NCI-H1694 treated with DMSO at 0.1 percent for 48 hours (cell line): ENCODE results near the gene TMEM239.
"Not testable (repeated sequence)": the region's sequence is repeated elsewhere in the genome, so short reads cannot be mapped to it uniquely, and the experiment has no call there.

Source experiments
- DNase-seq: peaks from one replicate; lab custom pipeline; 2025; lab: John Stamatoyannopoulos, UW

The TMEM239 gene

DNA sequence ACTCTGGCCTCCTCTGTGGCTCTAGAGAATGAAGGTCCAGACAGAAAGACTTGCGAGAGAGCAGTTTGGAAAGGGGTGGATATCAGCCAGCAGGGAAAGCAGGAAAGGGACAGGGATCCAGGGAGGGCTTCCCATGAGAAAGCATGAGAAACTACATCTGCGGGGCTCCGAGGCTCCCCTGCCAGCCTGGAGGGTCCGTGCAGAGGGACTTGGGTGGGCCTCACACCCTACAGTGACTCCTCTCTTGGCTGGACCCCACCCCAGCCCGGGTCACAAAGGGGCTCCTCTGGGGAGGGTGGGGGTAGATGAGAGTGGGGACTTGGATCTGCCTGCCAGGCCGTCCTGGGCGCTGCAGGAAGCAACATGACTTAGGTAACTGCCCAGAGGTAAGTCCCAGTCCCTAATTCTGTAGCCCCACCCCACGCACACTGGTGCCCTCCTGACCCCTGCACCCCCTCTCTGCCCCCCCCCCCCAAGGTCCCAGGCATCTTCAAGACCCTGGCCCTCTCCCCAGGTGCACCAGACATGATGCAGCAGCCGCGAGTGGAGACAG is at the start of gene TMEM239:
Gene TMEM239 (plus strand): TSS at position 335 of the 553 bp plus-strand sequence. CDS start 191 bp downstream, at position 526.
- DNase-seq = no peak

GRCh38 chr20:2767768-2768631 is 48.2 kb upstream of the TMEM239 start:
- DNase-seq = no peak

- no peak for DNase-seq
Observed at GRCh38 chr20:2768632-2769015, 47.5 kb upstream of the TMEM239 start.

DNA sequence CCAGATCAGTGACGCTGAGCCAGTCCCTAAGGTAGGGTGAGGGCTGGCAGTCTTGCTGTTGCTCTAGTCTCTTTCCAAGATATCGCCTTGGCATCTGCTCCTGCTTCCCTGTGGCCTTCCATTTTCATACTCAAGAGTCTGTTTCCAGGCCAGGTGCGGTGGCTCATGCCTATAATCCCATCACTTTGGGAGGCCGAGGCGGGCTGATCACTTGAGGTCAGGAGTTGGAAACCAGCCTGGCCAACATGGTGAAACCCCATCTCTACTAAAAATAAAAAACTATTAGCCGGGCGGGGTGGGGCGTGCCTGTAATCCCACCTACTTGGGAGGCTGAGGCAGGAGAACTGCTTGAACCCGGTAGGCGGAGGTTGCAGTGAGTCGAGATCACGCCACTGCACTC is 46.1 kb upstream of the TMEM239 start:
- DNase-seq = not testable (repeated sequence)

DNA sequence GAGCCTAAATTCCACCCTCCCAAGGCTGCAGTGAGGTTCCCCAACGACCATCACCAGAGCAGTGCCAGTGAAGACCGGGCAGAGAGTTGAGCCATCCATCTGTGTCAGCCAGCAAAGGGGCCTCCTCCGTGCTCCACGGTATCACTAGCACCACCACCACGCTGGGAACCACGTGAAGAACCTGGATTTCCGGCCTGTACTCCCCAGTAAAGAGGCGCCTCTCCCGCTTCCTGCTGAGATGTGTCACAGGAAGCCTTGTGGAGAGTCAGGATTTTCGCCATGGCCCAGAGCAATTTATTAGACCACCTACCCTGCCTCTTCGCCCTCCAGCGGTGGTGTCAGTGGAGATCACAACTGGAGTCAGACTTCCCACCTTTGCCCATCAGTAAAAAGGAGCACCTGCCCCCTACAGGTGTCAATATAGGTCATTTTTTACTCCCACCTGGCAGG is 44.5 kb upstream of the TMEM239 start:
- DNase-seq = no peak

GRCh38 chr20:2773812-2774211 is 42.4 kb upstream of the TMEM239 start:
- DNase-seq = no peak

GRCh38 chr20:2775139-2775538 is 41.0 kb upstream of the TMEM239 start:
- DNase-seq = no peak

DNA sequence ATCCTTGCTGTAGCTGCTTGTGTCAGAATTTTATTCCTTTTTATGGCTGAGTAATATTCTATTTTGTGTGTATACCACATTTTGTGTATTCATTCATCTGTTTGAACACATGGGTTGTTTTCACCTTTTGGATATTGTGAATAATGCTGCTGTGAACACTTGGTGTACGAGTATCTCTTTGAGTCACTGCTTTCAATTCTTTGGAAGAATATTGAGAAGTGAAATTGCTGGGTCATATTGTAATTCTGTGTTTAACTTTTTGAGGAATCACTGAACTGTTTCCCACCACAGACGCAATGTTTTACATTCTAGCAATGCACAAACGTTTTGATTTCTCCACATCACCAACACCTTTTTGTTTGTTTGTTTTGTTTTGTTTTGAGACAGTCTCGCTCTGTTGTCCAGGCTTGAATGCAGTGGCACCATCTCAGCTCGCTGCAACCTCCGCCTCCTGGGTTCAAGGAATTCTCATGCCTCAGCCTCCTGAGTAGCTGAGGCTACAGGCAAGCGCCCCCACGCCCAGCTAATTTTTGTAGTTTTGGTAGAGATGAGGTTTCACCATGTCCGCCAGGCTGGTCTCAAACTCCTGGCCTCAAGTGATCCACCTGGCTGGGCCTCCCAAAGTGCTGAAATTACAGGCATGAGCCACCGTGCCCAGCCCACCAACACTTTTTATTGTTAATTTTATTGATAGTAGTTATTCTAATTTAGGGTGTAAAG is 37.4 kb upstream of the TMEM239 start:
- no peak for DNase-seq

DNA sequence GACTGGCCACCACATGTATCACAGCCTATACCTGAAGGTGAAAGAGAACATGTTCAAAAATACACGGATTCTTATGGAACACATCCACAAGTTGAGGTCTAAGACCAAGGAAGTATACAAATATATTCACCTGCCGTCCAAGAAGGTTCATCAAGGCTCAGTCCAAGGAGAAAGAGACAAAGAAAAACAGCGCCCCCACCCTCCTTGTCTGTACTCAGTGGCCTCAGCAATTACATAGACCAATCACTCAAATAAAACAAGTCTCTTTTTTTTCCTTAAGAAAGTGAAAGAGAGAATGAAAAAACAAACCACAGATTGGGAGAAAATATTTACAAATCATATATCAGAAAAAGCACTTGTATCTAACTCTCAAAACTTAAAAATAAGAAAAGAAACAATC is 35.2 kb upstream of the TMEM239 start:
- no peak for DNase-seq

DNA sequence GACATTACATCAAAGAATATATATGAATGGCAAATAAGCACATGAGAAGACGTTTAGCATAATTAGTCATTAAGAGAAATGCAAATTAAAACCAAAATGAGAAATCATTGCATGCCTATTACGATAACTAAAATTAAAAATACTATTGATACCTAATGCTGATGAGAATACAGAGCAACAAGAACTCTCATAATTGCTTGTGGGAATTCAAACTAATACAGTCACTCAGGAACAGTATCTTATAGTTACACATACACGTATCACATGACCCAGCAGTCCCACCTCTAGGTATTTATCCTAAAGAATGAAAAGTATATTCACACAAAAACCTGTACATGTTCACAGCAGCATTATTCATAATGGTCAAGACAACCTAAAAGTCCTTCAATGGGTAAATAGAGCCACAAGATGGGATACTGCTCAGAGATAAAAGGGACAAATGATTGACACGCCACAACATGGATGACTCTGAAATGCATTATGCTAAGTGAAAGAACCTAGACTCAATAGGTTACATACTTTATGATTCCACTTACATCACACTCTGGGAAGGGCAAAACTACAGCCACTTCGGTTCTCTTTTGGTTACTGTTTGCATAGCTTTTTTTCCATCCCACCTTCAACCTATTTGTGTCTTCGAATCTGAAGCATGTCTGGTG is 32.1 kb upstream of the TMEM239 start:
- no peak for DNase-seq

DNA sequence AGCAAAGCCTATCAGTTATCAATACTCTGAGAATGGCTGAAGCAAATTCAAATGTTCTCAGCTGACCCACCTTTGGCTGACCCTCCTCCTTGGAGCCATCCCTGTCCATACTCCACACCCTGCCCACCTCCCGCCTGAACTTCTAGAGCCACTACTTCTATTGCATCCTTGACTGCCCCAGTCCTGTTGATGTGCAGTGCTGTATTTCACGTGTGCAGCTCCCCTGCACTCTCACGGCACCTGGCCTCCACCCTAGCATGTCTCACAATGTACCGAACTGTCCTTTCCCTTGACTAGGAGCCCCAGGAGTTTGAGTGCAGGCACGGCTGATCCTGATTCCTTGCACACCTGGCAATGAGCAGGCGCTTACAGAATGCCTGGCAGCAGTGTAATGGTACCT is 22.7 kb upstream of the TMEM239 start:
- no peak for DNase-seq

GRCh38 chr20:2794202-2794748 is 21.9 kb upstream of the TMEM239 start:
- no peak for DNase-seq

- no peak for DNase-seq
Observed at GRCh38 chr20:2794866-2795447, 21.2 kb upstream of the TMEM239 start.

DNA sequence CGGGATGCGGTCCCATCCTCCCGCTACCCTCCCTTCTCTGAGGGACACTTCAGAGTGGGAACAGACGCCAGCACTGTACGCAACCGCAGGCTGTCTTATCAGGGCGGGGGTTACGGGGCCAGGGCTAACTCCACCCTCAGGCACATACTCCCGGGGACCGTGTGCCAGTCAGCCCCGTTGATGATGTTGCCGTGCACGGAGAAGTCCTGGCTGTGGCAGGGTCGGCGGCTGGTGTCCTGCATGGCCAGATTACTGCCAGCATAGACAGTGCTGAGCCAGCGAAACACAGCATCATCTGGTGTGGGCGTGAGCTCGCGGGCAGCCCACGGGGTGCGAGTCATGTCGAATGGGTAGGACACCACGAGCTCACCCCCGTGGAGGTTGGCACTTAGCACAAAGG is 20.7 kb upstream of the TMEM239 start:
- no peak for DNase-seq

DNA sequence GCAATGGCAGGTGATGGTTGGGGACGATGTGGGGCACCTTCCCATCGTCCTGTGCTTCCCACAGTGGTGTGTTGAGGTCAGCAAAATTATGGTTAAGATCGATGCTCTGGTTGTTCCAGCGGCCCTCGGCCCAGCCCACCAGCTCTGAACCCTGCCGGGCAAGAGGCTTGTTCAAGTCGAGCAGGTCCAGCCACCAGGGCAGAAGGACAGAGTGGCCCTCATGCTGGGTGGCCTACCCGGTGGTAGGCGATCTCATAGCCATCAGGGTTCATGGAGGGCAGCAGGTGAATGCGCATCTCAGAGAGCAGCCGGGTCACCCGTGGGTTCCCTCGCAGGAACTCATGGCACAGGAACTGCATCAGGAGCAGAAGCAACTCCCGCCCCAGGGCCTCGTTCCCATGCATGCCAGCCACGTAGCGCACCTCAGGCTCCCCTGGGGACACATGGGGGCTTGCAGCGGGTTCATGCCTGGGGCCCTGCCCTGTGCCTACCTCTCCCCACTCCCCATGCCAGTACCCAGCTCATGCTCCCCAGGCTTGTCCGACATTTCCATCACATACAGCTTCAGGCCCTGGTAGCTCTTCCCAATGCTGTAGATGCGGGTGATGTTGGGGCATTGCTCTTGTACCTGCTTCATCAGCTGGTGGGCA is 20.0 kb upstream of the TMEM239 start:
- DNase-seq = no peak

- no peak for DNase-seq
Observed at GRCh38 chr20:2797136-2797983, 18.8 kb upstream of the TMEM239 start.

GRCh38 chr20:2798095-2798805 is 17.9 kb upstream of the TMEM239 start:
- DNase-seq = no peak

- no peak for DNase-seq
Observed at GRCh38 chr20:2798814-2799213, 17.4 kb upstream of the TMEM239 start.

GRCh38 chr20:2799271-2799670 is 16.9 kb upstream of the TMEM239 start:
- no peak for DNase-seq
